HepG2 (cell line): ENCODE measurements around the gene SLC25A28. TPM values are rescaled to one million over a fixed set of nuclear protein-coding genes. Genes with fewer than 3 reads are reported as not detected.

Source experiments
- ATAC-seq: fragments of 200-7000 bp; cut with Tn5 transposase; 3 replicates; pipeline ENCODE4 v1.9.1; 2020; ENCODE audit warnings: mild to moderate bottlenecking, moderate library complexity
- BruUV-seq: library from RNA; stranded (reverse); fragments of 400-500 nt; replicated peaks from 2 replicates; lab custom pipeline; 2021; lab: Mats Ljungman, UMichigan
- CTCF ChIA-PET: fragments of 300-600 bp; formaldehyde crosslinking; extraction: SDS; loops from one replicate; lab custom pipeline; 2021; ENCODE audit warnings: low total read pairs, inconsistent platforms, low intra/inter-chr PET ratio; lab: Yijun Ruan, JAX
- POLR2A ChIA-PET: fragments of 350-600 bp; sonication (Branson Sonifier 250); formaldehyde crosslinking; loops from one replicate; lab custom pipeline; 2020; ENCODE audit warnings: antibody characterized with exemption, inconsistent platforms; lab: Yijun Ruan, JAX
- DNase-seq: peaks from one replicate; pipeline ENCODE4 v3.0.0-alpha.2; 2015; ENCODE audit warnings: low spot score
- FAIRE-seq: peaks from 3 replicates; lab custom pipeline; 2011; peaks lifted over from hg19 to GRCh38; lab: Jason Lieb, UNC
- H2AFZ ChIP-seq: one replicate; pipeline ENCODE4 v1.6.1; 2011; ENCODE audit warnings: low read length, inconsistent platforms
- H3K27ac ChIP-seq: fragments of 300-600 bp; 3 replicates; pipeline ENCODE4 v1.8.0; 2011; ENCODE audit warnings: mixed run types, mild to moderate bottlenecking, mixed read lengths, low read length, inconsistent platforms; ENCODE audit not compliant: insufficient read depth; ENCODE audit errors: extremely low read length
- H3K27me3 ChIP-seq, 2 experiments: fragments of 200-600 bp in 1 of 2; 2 replicates in 1 of 2; 3 replicates in 1 of 2; pipeline versions ENCODE4 v1.6.0 to v1.8.0; 2011; ENCODE audit warnings: low read length in 2 of 2, mild to moderate bottlenecking in 2 of 2, moderate library complexity in 2 of 2, inconsistent platforms in 1 of 2; ENCODE audit not compliant: insufficient read depth in 2 of 2, control insufficient read depth in 1 of 2
- H3K36me3 ChIP-seq, 2 experiments: fragments of 200-600 bp in 1 of 2; replicated peaks in 1 of 2; 2 replicates in 1 of 2; 3 replicates in 1 of 2; pipeline versions ENCODE4 v1.5.1 to v1.8.0; 2011; ENCODE audit warnings: low read length in 2 of 2, inconsistent platforms in 1 of 2; ENCODE audit not compliant: insufficient read depth in 2 of 2, control insufficient read depth in 1 of 2
- H3K4me1 ChIP-seq: 2 replicates; pipeline ENCODE4 v1.5.1; 2012; ENCODE audit warnings: low read length, inconsistent platforms; ENCODE audit not compliant: insufficient read depth
- H3K4me2 ChIP-seq: 2 replicates; pipeline ENCODE4 v1.6.0; 2011; ENCODE audit warnings: low read depth, low read length, inconsistent platforms
- H3K4me3 ChIP-seq, 3 experiments: fragments of 200-600 bp in 1 of 3; sonication (generic), shearing (Covaris generic) in 1 of 3; replicated peaks in 1 of 3; 2 replicates each; pipeline ENCODE4 v1.5.1; 2011 to 2016; ENCODE audit warnings: low read length in 3 of 3, inconsistent platforms in 2 of 3, low read depth in 2 of 3, mild to moderate bottlenecking in 2 of 3, control low read depth in 1 of 3, mixed read lengths in 1 of 3; ENCODE audit not compliant: insufficient read depth in 1 of 3
- H3K79me2 ChIP-seq: one replicate; pipeline ENCODE4 v1.6.1; 2011; ENCODE audit warnings: low read length, inconsistent platforms; ENCODE audit not compliant: insufficient read depth
- H3K9ac ChIP-seq: 2 replicates; pipeline ENCODE4 v1.6.0; 2011; ENCODE audit warnings: mild to moderate bottlenecking, low read depth, low read length, inconsistent platforms; ENCODE audit not compliant: insufficient read depth
- H3K9me3 ChIP-seq: 2 replicates; pipeline ENCODE4 v1.5.1; 2012; ENCODE audit warnings: mild to moderate bottlenecking, low read length
- H4K20me1 ChIP-seq: 2 replicates; pipeline ENCODE4 v1.6.0; 2011; ENCODE audit warnings: inconsistent platforms, mild to moderate bottlenecking, low read length, moderate library complexity; ENCODE audit not compliant: insufficient read depth
- HNRNPH1 ChIP-seq: fragments of 200-400 bp; formaldehyde crosslinking; optimal IDR thresholded peaks from 2 replicates; pipeline ENCODE3; 2017; ENCODE audit warnings: mild to moderate bottlenecking, low read depth, low read length
- KMT2B ChIP-seq: IDR thresholded peaks from 2 replicates; pipeline ENCODE4 v1.6.1; 2016; ENCODE audit warnings: missing genetic modification reagents, missing compliant biosample characterization
- MBD4 ChIP-seq: IDR thresholded peaks from 2 replicates; pipeline ENCODE4 v1.6.1; 2012; ENCODE audit warnings: low read length, inconsistent platforms, borderline replicate concordance
- NBN ChIP-seq: fragments of 450-650 bp; conservative IDR thresholded peaks from 2 replicates; pipeline ENCODE4 v1.6.1; 2017
- PRMT3 ChIP-seq: sonication (generic); formaldehyde crosslinking; IDR thresholded peaks from 2 replicates; pipeline ENCODE4 v1.8.1; 2022; ENCODE audit warnings: low read depth, mild to moderate bottlenecking, moderate library complexity, missing genetic modification reagents, borderline replicate concordance
- SATB2 ChIP-seq: sonication (generic); formaldehyde crosslinking; IDR thresholded peaks from 2 replicates; pipeline ENCODE4 v1.5.0; 2020; ENCODE audit warnings: missing genetic modification reagents
- ZNF558 ChIP-seq: sonication (generic); formaldehyde crosslinking; IDR thresholded peaks from 2 replicates; pipeline ENCODE4 v1.9.0; 2022; ENCODE audit warnings: mild to moderate bottlenecking, missing genetic modification reagents, borderline replicate concordance
- ZNF737 ChIP-seq: sonication (generic); formaldehyde crosslinking; IDR thresholded peaks from 2 replicates; pipeline ENCODE4 v1.5.0; 2020; ENCODE audit warnings: missing genetic modification reagents, mild to moderate bottlenecking, borderline replicate concordance
- ZNF792 ChIP-seq: IDR thresholded peaks from 2 replicates; pipeline ENCODE4 v1.6.1; 2016
- ZNF839 ChIP-seq: sonication (generic); formaldehyde crosslinking; IDR thresholded peaks from 2 replicates; pipeline ENCODE4 v1.4.0; 2020; ENCODE audit warnings: missing genetic modification reagents, mild to moderate bottlenecking, borderline replicate concordance
- ZNF883 ChIP-seq: sonication (generic); formaldehyde crosslinking; IDR thresholded peaks from 2 replicates; pipeline ENCODE4 v1.5.1; 2020; ENCODE audit warnings: mild to moderate bottlenecking, missing genetic modification reagents; ENCODE audit errors: not compliant biosample characterization
- in situ Hi-C: cut with HindIII; loops from 2 replicates; pipeline ENCODE4 v1.10.0; 2017; ENCODE audit warnings: low pct_unique_long_range_greater_than_20kb; ENCODE audit not compliant: extremely low pct_ligation_motif_present
- intact Hi-C: fragments of 100-400 bp; cut with micrococcal nuclease; formaldehyde crosslinking; loops from one replicate; pipeline ENCODE4 v1.10.0; 2022; ENCODE audit not compliant: unreplicated experiment
- polyA plus RNA-seq, 8 experiments: library from polyadenylated mRNA; depleted of rRNA in 3 of 8; stranded (reverse) in 7 of 8; unstranded in 1 of 8; fragments of >200 nt; fragmentation: Illumina TruSeq in 4 of 8; extraction: Trizol in 4 of 8; gene quantifications; 2 replicates each; pipeline versions ENCODE4 v1.2.1 to v1.2.3, GENCODE V29; 2011 to 2016; ENCODE audit warnings: low read depth in 4 of 8, missing spikeins in 1 of 8, mixed read lengths in 1 of 8; ENCODE audit not compliant: insufficient read depth in 1 of 8
- total RNA-seq, 5 experiments: library from RNA; depleted of rRNA; stranded (reverse); fragments of >200 nt; fragmentation: Illumina TruSeq; extraction: Trizol; gene quantifications; 2 replicates each; pipeline ENCODE4 v1.2.3, GENCODE V29; 2016; ENCODE audit warnings: low read depth in 1 of 5
- TF ChIP-seq, protein P1 (sequence below): sonication (generic); formaldehyde crosslinking; IDR thresholded peaks from 2 replicates; pipeline ENCODE4 v1.4.0; 2020; ENCODE audit warnings: missing genetic modification reagents, mild to moderate bottlenecking, borderline replicate concordance
- TF ChIP-seq, protein P2 (sequence below): sonication (generic); formaldehyde crosslinking; IDR thresholded peaks from 2 replicates; pipeline ENCODE4 v1.8.1; 2023; ENCODE audit warnings: missing genetic modification reagents, inconsistent platforms, borderline replicate concordance
- TF ChIP-seq, protein P3 (sequence below): sonication (generic); formaldehyde crosslinking; IDR thresholded peaks from 2 replicates; pipeline ENCODE4 v1.4.0; 2020; ENCODE audit warnings: missing genetic modification reagents
- TF ChIP-seq, protein P4 (sequence below): sonication (generic); formaldehyde crosslinking; IDR thresholded peaks from 2 replicates; pipeline ENCODE4 v1.4.0; 2020; ENCODE audit warnings: mild to moderate bottlenecking, missing genetic modification reagents
- TF ChIP-seq, protein P5 (sequence below): sonication (generic); formaldehyde crosslinking; IDR thresholded peaks from 2 replicates; pipeline ENCODE4 v1.5.0; 2020; ENCODE audit warnings: missing genetic modification reagents

Gene SLC25A28
- total and polyA plus RNA-seq, 2 of the 13 experiments (the other 11 are each of a cell fraction or from before 2014, with no cell fraction given), result 15.2 to 41.0 TPM

DNA sequence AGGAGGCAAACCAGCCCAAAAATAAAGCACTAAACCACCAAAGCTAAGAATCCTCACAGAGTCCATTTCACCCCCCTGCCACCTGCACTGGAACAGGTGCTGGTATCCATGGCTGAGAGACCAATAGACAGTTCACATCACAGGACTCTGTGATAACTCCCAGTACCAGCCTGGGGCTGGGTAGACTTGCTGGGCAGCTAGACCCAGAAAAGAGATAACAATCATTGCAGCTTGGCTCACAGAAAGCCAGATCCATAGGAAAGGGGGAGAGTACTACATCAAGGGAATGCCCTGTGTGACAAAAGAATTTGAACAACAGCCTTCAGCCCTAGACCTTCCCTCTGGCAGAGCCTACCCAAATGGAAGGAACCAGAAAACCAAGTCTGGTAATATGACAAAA, 13.6 kb upstream of the SLC25A28 start:
- no peak overlapping the region for H3K4me3 ChIP-seq
- H3K4me1 ChIP-seq, result peaks cover 5% of the 10 kb centered on the region; the same call in 1 of the 2 replicates
- DNase-seq, result no peak
- H3K36me3 ChIP-seq, result no peaks in the 10 kb centered on the region
- FAIRE-seq, result no peak
- in situ Hi-C loops, result no loop called here
- ChIA-PET POLR2A (interaction anchor here (0.9 kb wide), 1 partner anchor 13 kb away, joined by 3 read pairs; the partner anchor contains the start of gene SLC25A28), CTCF (no interaction called here)
- no peak overlapping the region for H3K9ac ChIP-seq
- no peak overlapping the region for H2AFZ ChIP-seq
- TF ChIP-seq, protein P1, sequence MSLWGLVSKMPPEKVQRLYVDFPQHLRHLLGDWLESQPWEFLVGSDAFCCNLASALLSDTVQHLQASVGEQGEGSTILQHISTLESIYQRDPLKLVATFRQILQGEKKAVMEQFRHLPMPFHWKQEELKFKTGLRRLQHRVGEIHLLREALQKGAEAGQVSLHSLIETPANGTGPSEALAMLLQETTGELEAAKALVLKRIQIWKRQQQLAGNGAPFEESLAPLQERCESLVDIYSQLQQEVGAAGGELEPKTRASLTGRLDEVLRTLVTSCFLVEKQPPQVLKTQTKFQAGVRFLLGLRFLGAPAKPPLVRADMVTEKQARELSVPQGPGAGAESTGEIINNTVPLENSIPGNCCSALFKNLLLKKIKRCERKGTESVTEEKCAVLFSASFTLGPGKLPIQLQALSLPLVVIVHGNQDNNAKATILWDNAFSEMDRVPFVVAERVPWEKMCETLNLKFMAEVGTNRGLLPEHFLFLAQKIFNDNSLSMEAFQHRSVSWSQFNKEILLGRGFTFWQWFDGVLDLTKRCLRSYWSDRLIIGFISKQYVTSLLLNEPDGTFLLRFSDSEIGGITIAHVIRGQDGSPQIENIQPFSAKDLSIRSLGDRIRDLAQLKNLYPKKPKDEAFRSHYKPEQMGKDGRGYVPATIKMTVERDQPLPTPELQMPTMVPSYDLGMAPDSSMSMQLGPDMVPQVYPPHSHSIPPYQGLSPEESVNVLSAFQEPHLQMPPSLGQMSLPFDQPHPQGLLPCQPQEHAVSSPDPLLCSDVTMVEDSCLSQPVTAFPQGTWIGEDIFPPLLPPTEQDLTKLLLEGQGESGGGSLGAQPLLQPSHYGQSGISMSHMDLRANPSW (CRISPR knock-in tag), result no peak
- no peak for TF ChIP-seq NBN
- TF ChIP-seq HNRNPH1, result no peak
- TF ChIP-seq ZNF792 (CRISPR knock-in tag), result no peak
- TF ChIP-seq, protein P2, sequence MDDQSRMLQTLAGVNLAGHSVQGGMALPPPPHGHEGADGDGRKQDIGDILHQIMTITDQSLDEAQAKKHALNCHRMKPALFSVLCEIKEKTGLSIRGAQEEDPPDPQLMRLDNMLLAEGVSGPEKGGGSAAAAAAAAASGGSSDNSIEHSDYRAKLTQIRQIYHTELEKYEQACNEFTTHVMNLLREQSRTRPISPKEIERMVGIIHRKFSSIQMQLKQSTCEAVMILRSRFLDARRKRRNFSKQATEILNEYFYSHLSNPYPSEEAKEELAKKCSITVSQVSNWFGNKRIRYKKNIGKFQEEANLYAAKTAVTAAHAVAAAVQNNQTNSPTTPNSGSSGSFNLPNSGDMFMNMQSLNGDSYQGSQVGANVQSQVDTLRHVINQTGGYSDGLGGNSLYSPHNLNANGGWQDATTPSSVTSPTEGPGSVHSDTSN, result no peak
- TF ChIP-seq, protein P3, sequence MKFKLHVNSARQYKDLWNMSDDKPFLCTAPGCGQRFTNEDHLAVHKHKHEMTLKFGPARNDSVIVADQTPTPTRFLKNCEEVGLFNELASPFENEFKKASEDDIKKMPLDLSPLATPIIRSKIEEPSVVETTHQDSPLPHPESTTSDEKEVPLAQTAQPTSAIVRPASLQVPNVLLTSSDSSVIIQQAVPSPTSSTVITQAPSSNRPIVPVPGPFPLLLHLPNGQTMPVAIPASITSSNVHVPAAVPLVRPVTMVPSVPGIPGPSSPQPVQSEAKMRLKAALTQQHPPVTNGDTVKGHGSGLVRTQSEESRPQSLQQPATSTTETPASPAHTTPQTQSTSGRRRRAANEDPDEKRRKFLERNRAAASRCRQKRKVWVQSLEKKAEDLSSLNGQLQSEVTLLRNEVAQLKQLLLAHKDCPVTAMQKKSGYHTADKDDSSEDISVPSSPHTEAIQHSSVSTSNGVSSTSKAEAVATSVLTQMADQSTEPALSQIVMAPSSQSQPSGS, result no peak
- TF ChIP-seq, protein P4, sequence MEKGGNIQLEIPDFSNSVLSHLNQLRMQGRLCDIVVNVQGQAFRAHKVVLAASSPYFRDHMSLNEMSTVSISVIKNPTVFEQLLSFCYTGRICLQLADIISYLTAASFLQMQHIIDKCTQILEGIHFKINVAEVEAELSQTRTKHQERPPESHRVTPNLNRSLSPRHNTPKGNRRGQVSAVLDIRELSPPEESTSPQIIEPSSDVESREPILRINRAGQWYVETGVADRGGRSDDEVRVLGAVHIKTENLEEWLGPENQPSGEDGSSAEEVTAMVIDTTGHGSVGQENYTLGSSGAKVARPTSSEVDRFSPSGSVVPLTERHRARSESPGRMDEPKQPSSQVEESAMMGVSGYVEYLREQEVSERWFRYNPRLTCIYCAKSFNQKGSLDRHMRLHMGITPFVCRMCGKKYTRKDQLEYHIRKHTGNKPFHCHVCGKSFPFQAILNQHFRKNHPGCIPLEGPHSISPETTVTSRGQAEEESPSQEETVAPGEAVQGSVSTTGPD (CRISPR knock-in tag), result no peak
- no peak for TF ChIP-seq ZNF737 (CRISPR knock-in tag)
- TF ChIP-seq ZNF558 (CRISPR knock-in tag), result no peak
- TF ChIP-seq ZNF839 (CRISPR knock-in tag), result no peak
- no peak for TF ChIP-seq PRMT3 (CRISPR knock-in tag)
- TF ChIP-seq, protein P5, sequence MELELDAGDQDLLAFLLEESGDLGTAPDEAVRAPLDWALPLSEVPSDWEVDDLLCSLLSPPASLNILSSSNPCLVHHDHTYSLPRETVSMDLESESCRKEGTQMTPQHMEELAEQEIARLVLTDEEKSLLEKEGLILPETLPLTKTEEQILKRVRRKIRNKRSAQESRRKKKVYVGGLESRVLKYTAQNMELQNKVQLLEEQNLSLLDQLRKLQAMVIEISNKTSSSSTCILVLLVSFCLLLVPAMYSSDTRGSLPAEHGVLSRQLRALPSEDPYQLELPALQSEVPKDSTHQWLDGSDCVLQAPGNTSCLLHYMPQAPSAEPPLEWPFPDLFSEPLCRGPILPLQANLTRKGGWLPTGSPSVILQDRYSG (CRISPR knock-in tag), result no peak
- no peak for TF ChIP-seq ZNF883
- no peak for TF ChIP-seq SATB2
- no peak for TF ChIP-seq MBD4
- TF ChIP-seq KMT2B (CRISPR knock-in tag), result no peak
- no peak overlapping the region for H3K4me2 ChIP-seq
- H3K27me3 ChIP-seq, result no peaks in the 10 kb centered on the region; a peak in 2 of 5 replicates
- H3K27ac ChIP-seq, result no peak overlapping the region
- intact Hi-C loops, result loop anchor here (5.0 kb wide), 1 partner anchor 48 kb away; no protein-coding TSS in a partner anchor
- no peaks in the 10 kb centered on the region for H4K20me1 ChIP-seq
- no TSS peak for BruUV-seq
- ATAC-seq, result no peak
- no peaks in the 10 kb centered on the region for H3K9me3 ChIP-seq
- no peaks in the 10 kb centered on the region for H3K79me2 ChIP-seq
